GM12878 (cell line): ENCODE data around the gene RAD51B. TPM values are rescaled to one million over a fixed set of nuclear protein-coding genes. Genes with fewer than 3 reads are reported as not detected.

Source experiments
- ATAC-seq: fragments of 200-7000 bp; cut with Tn5 transposase; 3 replicates; pipeline ENCODE4 v1.9.1; 2020; ENCODE audit warnings: mild to moderate bottlenecking, moderate library complexity
- BruUV-seq: library from RNA; stranded (reverse); fragments of 400-500 nt; replicated peaks from 2 replicates; lab custom pipeline; 2021; lab: Mats Ljungman, UMichigan
- CTCF ChIA-PET: fragments of 300-600 bp; sonication (Branson Sonifier 250); formaldehyde crosslinking; extraction: SDS; loops from one replicate; lab custom pipeline; 2021; ENCODE audit warnings: inconsistent platforms; lab: Yijun Ruan, JAX
- POLR2A ChIA-PET: fragments of 350-600 bp; formaldehyde crosslinking; extraction: SDS; loops from one replicate; lab custom pipeline; 2021; ENCODE audit warnings: inconsistent platforms; lab: Charles Lee
- RAD21 ChIA-PET: fragments of 300-600 bp; sonication (Branson Sonifier 250); formaldehyde crosslinking; loops from one replicate; lab custom pipeline; 2023; ENCODE audit warnings: antibody characterized with exemption; ENCODE audit not compliant: unreplicated experiment; lab: Charles Lee
- SMC1A ChIA-PET: fragments of 300-600 bp; sonication (Branson Sonifier 250); formaldehyde crosslinking; loops from one replicate; lab custom pipeline; 2023; ENCODE audit not compliant: unreplicated experiment, uncharacterized antibody; lab: Charles Lee
- DNase-seq: peaks from one replicate; pipeline ENCODE4 v3.0.0-alpha.2; 2011; ENCODE audit warnings: low read depth, low spot score
- FAIRE-seq: peaks from 3 replicates; lab custom pipeline; 2011; peaks lifted over from hg19 to GRCh38; lab: Jason Lieb, UNC
- H2AFZ ChIP-seq: 2 replicates; pipeline ENCODE4 v1.6.0; 2011; ENCODE audit warnings: low read depth, low read length, control low read depth; ENCODE audit not compliant: control insufficient read depth
- H3K27ac ChIP-seq: 2 replicates; pipeline ENCODE4 v1.5.1; 2011; ENCODE audit warnings: control low read depth; ENCODE audit not compliant: control insufficient read depth, insufficient read depth
- H3K27me3 ChIP-seq, 2 experiments: replicated peaks in 1 of 2; 2 replicates each; pipeline versions ENCODE4 v1.6.0 to v1.6.1; 2011; ENCODE audit warnings: low read length in 1 of 2; ENCODE audit not compliant: control insufficient read depth in 2 of 2, insufficient read depth in 2 of 2
- H3K36me3 ChIP-seq, 2 experiments: 2 replicates each; pipeline ENCODE4 v1.5.1; 2011; ENCODE audit warnings: low read length in 1 of 2; ENCODE audit not compliant: control insufficient read depth in 2 of 2, insufficient read depth in 2 of 2
- H3K4me1 ChIP-seq: 2 replicates; pipeline ENCODE4 v1.6.1; 2011; ENCODE audit warnings: mild to moderate bottlenecking, low read length, moderate library complexity, mixed read lengths; ENCODE audit not compliant: control insufficient read depth, insufficient read depth
- H3K4me2 ChIP-seq: 2 replicates; pipeline ENCODE4 v1.6.0; 2011; ENCODE audit warnings: control low read depth; ENCODE audit not compliant: control insufficient read depth, insufficient read depth
- H3K4me3 ChIP-seq: fragments of 200-600 bp; sonication (generic); 2 replicates; pipeline ENCODE4 v1.5.1; 2016
- H3K79me2 ChIP-seq: 2 replicates; pipeline ENCODE4 v1.6.0; 2011; ENCODE audit warnings: low read length; ENCODE audit not compliant: control insufficient read depth, insufficient read depth
- H3K9ac ChIP-seq: 2 replicates; pipeline ENCODE4 v1.8.0; 2011; ENCODE audit warnings: low read length, control low read depth, mixed read lengths; ENCODE audit not compliant: control insufficient read depth, insufficient read depth
- H3K9me3 ChIP-seq: replicated peaks from 3 replicates; pipeline ENCODE4 v1.5.1; 2011; ENCODE audit warnings: mild to moderate bottlenecking, low read length; ENCODE audit not compliant: control insufficient read depth, insufficient read depth
- H4K20me1 ChIP-seq: 2 replicates; pipeline ENCODE4 v1.6.0; 2011; ENCODE audit not compliant: control insufficient read depth, insufficient read depth
- CREB1 ChIP-seq: IDR thresholded peaks from 2 replicates; pipeline ENCODE4 v1.6.1; 2012; ENCODE audit warnings: low read depth, mild to moderate bottlenecking, inconsistent platforms
- HDAC2 ChIP-seq: fragments of 200-600 bp; sonication (generic); IDR thresholded peaks from 2 replicates; pipeline ENCODE4 v1.6.1; 2017
- NFIC ChIP-seq: IDR thresholded peaks from 2 replicates; pipeline ENCODE4 v1.6.1; 2012; ENCODE audit warnings: low read depth, mild to moderate bottlenecking, inconsistent platforms, low read length, moderate library complexity
- PAX8 ChIP-seq: fragments of 450-650 bp; IDR thresholded peaks from 2 replicates; pipeline ENCODE4 v1.6.1; 2017; ENCODE audit warnings: mild to moderate bottlenecking, moderate library complexity
- SP1 ChIP-seq: IDR thresholded peaks from one replicate; pipeline ENCODE4 v1.6.1; 2011; ENCODE audit warnings: low read depth, low read length
- SUZ12 ChIP-seq: fragments of 200-600 bp; sonication (generic); IDR thresholded peaks from one replicate; pipeline ENCODE4 v1.6.1; 2018; ENCODE audit warnings: antibody characterized with exemption, mild to moderate bottlenecking; ENCODE audit not compliant: unreplicated experiment
- TCF3 ChIP-seq: IDR thresholded peaks from 2 replicates; pipeline ENCODE4 v1.6.1; 2012; ENCODE audit warnings: low read depth, mild to moderate bottlenecking, low read length, borderline replicate concordance; ENCODE audit not compliant: insufficient read depth
- YY1 ChIP-seq: IDR thresholded peaks from 2 replicates; pipeline ENCODE4 v1.6.1; 2011; ENCODE audit warnings: low read depth, mild to moderate bottlenecking, low read length
- WGBS: methylation state at CpG from one replicate; pipeline ENCODE4 v1.1.6; 2016; ENCODE audit warnings: low lambda C conversion rate; ENCODE audit not compliant: insufficient replicate concordance, insufficient coverage; ENCODE audit errors: missing lambda C conversion rate; 5-methylcytosine and 5-hydroxymethylcytosine counted together
- in situ Hi-C: fragments of 300-500 bp; cut with MboI; formaldehyde crosslinking; loops from 9 replicates; pipeline ENCODE4 v1.14.3; 2018; ENCODE audit warnings: mixed read lengths
- intact Hi-C: fragments of 100-400 bp; cut with micrococcal nuclease; formaldehyde crosslinking; loops from one replicate; pipeline ENCODE4 v1.14.2; 2022; ENCODE audit not compliant: unreplicated experiment
- polyA plus RNA-seq, 11 experiments: library from polyadenylated mRNA; depleted of rRNA in 4 of 11; unstranded in 6 of 11; stranded (reverse) in 5 of 11; fragments of >200 nt; fragmentation: Nextera tagmentation in 4 of 11; fragmentation: Illumina TruSeq in 1 of 11; extraction: Ambion mirVana in 4 of 11; extraction: Trizol in 1 of 11; gene quantifications; 1 replicate in 1 of 11; 2 replicates in 10 of 11; pipeline versions ENCODE4 v1.2.1 to v1.2.3, GENCODE V29; 2011 to 2016; ENCODE audit warnings: inconsistent platforms in 2 of 11, missing spikeins in 2 of 11, low read depth in 1 of 11
- total RNA-seq, 4 experiments: library from RNA; depleted of rRNA in 3 of 4; stranded (reverse); fragments of >200 nt in 3 of 4; fragmentation: Illumina TruSeq in 1 of 4; extraction: Trizol in 1 of 4; gene quantifications; 2 replicates each; pipeline versions ENCODE4 v1.2.1 to v1.2.3, GENCODE V29; 2013 to 2021
- TF ChIP-seq, protein P1 (sequence below): IDR thresholded peaks from 2 replicates; pipeline ENCODE4 v1.6.1; 2012; ENCODE audit warnings: low read depth, low read length, improper control_type of control experiment
- TF ChIP-seq, protein P2 (sequence below): fragments of 450-650 bp; formaldehyde crosslinking; IDR thresholded peaks from 2 replicates; pipeline ENCODE4 v1.4.0; 2022; ENCODE audit warnings: mild to moderate bottlenecking, moderate library complexity
- TF ChIP-seq, protein P3 (sequence below): fragments of 450-650 bp; IDR thresholded peaks from 2 replicates; pipeline ENCODE4 v1.6.1; 2018; ENCODE audit warnings: mild to moderate bottlenecking, low read depth, moderate library complexity; ENCODE audit not compliant: partially characterized antibody

The RAD51B gene
- total and polyA plus RNA-seq, 10 of the 15 experiments (the other 5 are each of a cell fraction or from before 2014, with no cell fraction given) = 9.8 to 26.8 (median 21.3) TPM

DNA sequence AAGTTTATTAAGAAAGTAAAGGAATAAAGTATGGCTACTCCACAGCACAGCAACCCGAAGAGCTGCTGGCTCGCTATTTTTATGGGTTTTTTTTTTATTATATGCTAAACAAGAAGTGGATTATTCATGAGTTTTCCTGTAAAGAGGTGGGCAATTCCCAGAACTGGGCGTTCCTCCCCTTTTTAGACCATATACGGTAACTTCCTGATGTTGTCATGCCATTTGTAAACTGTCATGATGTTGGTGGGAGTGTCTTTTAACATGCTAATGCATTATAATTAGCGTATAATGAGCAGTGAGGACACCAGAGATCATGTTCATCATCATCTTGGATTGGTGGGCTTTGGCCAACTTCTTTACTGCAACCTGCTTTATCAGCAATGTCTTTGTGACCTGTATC, 600.8 kb downstream of the RAD51B start:
- ChIA-PET SMC1A (interaction anchor here (0.6 to 1.5 kb wide), 6 partner anchors 19 to 368 kb away, joined by 3 to 4 read pairs (median 3); no protein-coding TSS in a partner anchor), CTCF (interaction anchor here (1.7 kb wide), 1 partner anchor 11 kb away, joined by 4 read pairs; no protein-coding TSS in a partner anchor), POLR2A (interaction anchor here (0.6 kb wide), 1 partner anchor 371 kb away, joined by 3 read pairs; no protein-coding TSS in a partner anchor), RAD21 (no interaction called here)
- Histone ChIP-seq H3K4me3 (no peak overlapping the region), H3K36me3 (no peaks in the 10 kb centered on the region), H3K9ac (no peak overlapping the region), H3K4me2 (no peak overlapping the region), H4K20me1 (no peaks in the 10 kb centered on the region), H3K27ac (no peak overlapping the region), H2AFZ (no peak overlapping the region), H3K9me3 (no peaks in the 10 kb centered on the region), H3K79me2 (no peaks in the 10 kb centered on the region), H3K4me1 (peaks cover 19% of the 10 kb centered on the region), H3K27me3 (no peaks in the 10 kb centered on the region)
- DNase-seq (no peak), ATAC-seq (no peak), FAIRE-seq (no peak)
- 68% methylated on average over 5 of the region's 5 CpGs for WGBS
- in situ Hi-C loops = no loop called here
- intact Hi-C loops = loop anchor here (5.0 kb wide), 1 partner anchor 47 kb away; no protein-coding TSS in a partner anchor
- no peak for TF ChIP-seq YY1
- TF ChIP-seq PAX8 = no peak
- TF ChIP-seq, protein P1, sequence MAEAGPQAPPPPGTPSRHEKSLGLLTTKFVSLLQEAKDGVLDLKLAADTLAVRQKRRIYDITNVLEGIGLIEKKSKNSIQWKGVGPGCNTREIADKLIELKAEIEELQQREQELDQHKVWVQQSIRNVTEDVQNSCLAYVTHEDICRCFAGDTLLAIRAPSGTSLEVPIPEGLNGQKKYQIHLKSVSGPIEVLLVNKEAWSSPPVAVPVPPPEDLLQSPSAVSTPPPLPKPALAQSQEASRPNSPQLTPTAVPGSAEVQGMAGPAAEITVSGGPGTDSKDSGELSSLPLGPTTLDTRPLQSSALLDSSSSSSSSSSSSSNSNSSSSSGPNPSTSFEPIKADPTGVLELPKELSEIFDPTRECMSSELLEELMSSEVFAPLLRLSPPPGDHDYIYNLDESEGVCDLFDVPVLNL = no peak
- no peak for TF ChIP-seq SP1
- TF ChIP-seq NFIC = no peak
- TF ChIP-seq, protein P2, sequence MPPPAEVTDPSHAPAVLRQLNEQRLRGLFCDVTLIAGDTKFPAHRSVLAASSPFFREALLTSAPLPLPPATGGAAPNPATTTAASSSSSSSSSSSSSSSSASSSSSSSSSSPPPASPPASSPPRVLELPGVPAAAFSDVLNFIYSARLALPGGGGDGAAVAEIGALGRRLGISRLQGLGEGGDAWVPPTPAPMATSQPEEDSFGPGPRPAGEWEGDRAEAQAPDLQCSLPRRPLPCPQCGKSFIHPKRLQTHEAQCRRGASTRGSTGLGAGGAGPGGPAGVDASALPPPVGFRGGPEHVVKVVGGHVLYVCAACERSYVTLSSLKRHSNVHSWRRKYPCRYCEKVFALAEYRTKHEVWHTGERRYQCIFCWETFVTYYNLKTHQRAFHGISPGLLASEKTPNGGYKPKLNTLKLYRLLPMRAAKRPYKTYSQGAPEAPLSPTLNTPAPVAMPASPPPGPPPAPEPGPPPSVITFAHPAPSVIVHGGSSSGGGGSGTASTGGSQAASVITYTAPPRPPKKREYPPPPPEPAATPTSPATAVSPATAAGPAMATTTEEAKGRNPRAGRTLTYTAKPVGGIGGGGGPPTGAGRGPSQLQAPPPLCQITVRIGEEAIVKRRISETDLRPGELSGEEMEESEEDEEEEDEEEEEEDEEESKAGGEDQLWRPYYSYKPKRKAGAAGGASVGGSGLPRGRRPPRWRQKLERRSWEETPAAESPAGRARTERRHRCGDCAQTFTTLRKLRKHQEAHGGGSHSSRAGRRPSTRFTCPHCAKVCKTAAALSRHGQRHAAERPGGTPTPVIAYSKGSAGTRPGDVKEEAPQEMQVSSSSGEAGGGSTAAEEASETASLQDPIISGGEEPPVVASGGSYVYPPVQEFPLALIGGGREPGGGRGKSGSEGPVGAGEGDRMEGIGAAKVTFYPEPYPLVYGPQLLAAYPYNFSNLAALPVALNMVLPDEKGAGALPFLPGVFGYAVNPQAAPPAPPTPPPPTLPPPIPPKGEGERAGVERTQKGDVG (CRISPR knock-in tag) = no peak
- no peak for TF ChIP-seq HDAC2
- no peak for TF ChIP-seq CREB1
- no peak for TF ChIP-seq SUZ12
- no peak for TF ChIP-seq TCF3
- TF ChIP-seq, protein P3, sequence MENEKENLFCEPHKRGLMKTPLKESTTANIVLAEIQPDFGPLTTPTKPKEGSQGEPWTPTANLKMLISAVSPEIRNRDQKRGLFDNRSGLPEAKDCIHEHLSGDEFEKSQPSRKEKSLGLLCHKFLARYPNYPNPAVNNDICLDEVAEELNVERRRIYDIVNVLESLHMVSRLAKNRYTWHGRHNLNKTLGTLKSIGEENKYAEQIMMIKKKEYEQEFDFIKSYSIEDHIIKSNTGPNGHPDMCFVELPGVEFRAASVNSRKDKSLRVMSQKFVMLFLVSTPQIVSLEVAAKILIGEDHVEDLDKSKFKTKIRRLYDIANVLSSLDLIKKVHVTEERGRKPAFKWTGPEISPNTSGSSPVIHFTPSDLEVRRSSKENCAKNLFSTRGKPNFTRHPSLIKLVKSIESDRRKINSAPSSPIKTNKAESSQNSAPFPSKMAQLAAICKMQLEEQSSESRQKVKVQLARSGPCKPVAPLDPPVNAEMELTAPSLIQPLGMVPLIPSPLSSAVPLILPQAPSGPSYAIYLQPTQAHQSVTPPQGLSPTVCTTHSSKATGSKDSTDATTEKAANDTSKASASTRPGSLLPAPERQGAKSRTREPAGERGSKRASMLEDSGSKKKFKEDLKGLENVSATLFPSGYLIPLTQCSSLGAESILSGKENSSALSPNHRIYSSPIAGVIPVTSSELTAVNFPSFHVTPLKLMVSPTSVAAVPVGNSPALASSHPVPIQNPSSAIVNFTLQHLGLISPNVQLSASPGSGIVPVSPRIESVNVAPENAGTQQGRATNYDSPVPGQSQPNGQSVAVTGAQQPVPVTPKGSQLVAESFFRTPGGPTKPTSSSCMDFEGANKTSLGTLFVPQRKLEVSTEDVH = no peak
- BruUV-seq = no TSS peak
